Activated CD4-positive, alpha-beta memory T cell treated with anti-CD3 and anti-CD28 coated beads for 36 hours (primary cell): ENCODE data around the gene FGFRL1. TPM values are rescaled to one million over a fixed set of nuclear protein-coding genes. Genes with fewer than 3 reads are reported as not detected.
"Not testable (repeated sequence)": the region's sequence is repeated elsewhere in the genome, so short reads cannot be mapped to it uniquely, and the experiment has no call there.

Experiments
- CTCF ChIA-PET: fragments of 350-600 bp; sonication (Branson Sonifier 250); formaldehyde crosslinking; loops from one replicate; lab custom pipeline; 2021; ENCODE audit warnings: antibody characterized with exemption, inconsistent platforms; lab: Charles Lee
- POLR2A ChIA-PET: fragments of 350-600 bp; sonication (Branson Sonifier 250); formaldehyde crosslinking; loops from one replicate; lab custom pipeline; 2021; ENCODE audit warnings: antibody characterized with exemption; lab: Charles Lee
- DNase-seq: peaks from one replicate; pipeline ENCODE4 v3.0.0-alpha.2; 2020
- H3K27ac Mint-ChIP-seq: one replicate; pipeline ENCODE4 v1.8.0; 2021; ENCODE audit warnings: mixed read lengths
- H3K27me3 Mint-ChIP-seq: one replicate; pipeline ENCODE4 v1.8.0; 2021; ENCODE audit warnings: mixed read lengths
- H3K36me3 Mint-ChIP-seq: one replicate; pipeline ENCODE4 v1.8.0; 2021; ENCODE audit warnings: mixed read lengths
- H3K4me1 Mint-ChIP-seq: one replicate; pipeline ENCODE4 v1.8.0; 2021; ENCODE audit warnings: low read depth, mixed read lengths
- H3K4me3 Mint-ChIP-seq: one replicate; pipeline ENCODE4 v1.8.0; 2021; ENCODE audit warnings: mild to moderate bottlenecking, mixed read lengths
- H3K9me3 Mint-ChIP-seq: one replicate; pipeline ENCODE4 v1.8.0; 2021; ENCODE audit warnings: mixed read lengths
- intact Hi-C: fragments of 100-400 bp; cut with micrococcal nuclease; formaldehyde crosslinking; loops from one replicate; pipeline ENCODE4 v1.15.1; 2023
- total RNA-seq, 2 experiments: library from RNA; stranded (reverse); gene quantifications; one replicate each; pipeline ENCODE4 v1.2.3, GENCODE V29; 2021

Gene FGFRL1
- total RNA-seq, 2 experiments from 2014 or later: 12.2 to 15.1 TPM

GRCh38 chr4:1045193-1045594, 33.8 kb downstream of the FGFRL1 start:
- intact Hi-C loops: no loop called here
- no peaks in the 10 kb centered on the region for H3K9me3 Mint-ChIP-seq
- H3K4me3 Mint-ChIP-seq: no peak overlapping the region
- no peak overlapping the region for H3K27ac Mint-ChIP-seq
- peaks cover 31% of the 10 kb centered on the region for H3K27me3 Mint-ChIP-seq
- DNase-seq: no peak
- no peaks in the 10 kb centered on the region for H3K36me3 Mint-ChIP-seq
- H3K4me1 Mint-ChIP-seq: peaks cover 5% of the 10 kb centered on the region
- POLR2A ChIA-PET: no interaction called here
- CTCF ChIA-PET: no interaction called here

GRCh38 chr4:1045595-1046201, 34.3 kb downstream of the FGFRL1 start:
- peaks cover 31% of the 10 kb centered on the region for H3K27me3 Mint-ChIP-seq
- intact Hi-C loops: no loop called here
- peaks cover 5% of the 10 kb centered on the region for H3K4me1 Mint-ChIP-seq
- H3K4me3 Mint-ChIP-seq: no peak overlapping the region
- no peak for DNase-seq
- no peaks in the 10 kb centered on the region for H3K9me3 Mint-ChIP-seq
- ChIA-PET POLR2A (no interaction called here), CTCF (no interaction called here)
- no peak overlapping the region for H3K27ac Mint-ChIP-seq
- no peaks in the 10 kb centered on the region for H3K36me3 Mint-ChIP-seq

GRCh38 chr4:1046581-1047011, 35.2 kb downstream of the FGFRL1 start:
- H3K27ac Mint-ChIP-seq, DNase-seq, H3K4me3 Mint-ChIP-seq, H3K36me3 Mint-ChIP-seq, POLR2A ChIA-PET, H3K4me1 Mint-ChIP-seq, CTCF ChIA-PET, H3K9me3 Mint-ChIP-seq, intact Hi-C loops: not testable (repeated sequence)
- peaks cover 31% of the 10 kb centered on the region for H3K27me3 Mint-ChIP-seq

GRCh38 chr4:1047106-1047975, 35.9 kb downstream of the FGFRL1 start:
- ChIA-PET POLR2A (no interaction called here), CTCF (no interaction called here)
- peaks cover 5% of the 10 kb centered on the region for H3K4me1 Mint-ChIP-seq
- no peaks in the 10 kb centered on the region for H3K36me3 Mint-ChIP-seq
- H3K27ac Mint-ChIP-seq: no peak overlapping the region
- no peaks in the 10 kb centered on the region for H3K9me3 Mint-ChIP-seq
- no peak overlapping the region for H3K4me3 Mint-ChIP-seq
- DNase-seq: no peak
- intact Hi-C loops: no loop called here
- H3K27me3 Mint-ChIP-seq: peaks cover 31% of the 10 kb centered on the region

- Mint-ChIP-seq H3K27ac (no peak overlapping the region), H3K27me3 (peaks cover 31% of the 10 kb centered on the region), H3K9me3 (no peaks in the 10 kb centered on the region), H3K36me3 (no peaks in the 10 kb centered on the region), H3K4me3 (no peak overlapping the region), H3K4me1 (peaks cover 5% of the 10 kb centered on the region)
- intact Hi-C loops: no loop called here
- no peak for DNase-seq
- ChIA-PET POLR2A (no interaction called here), CTCF (no interaction called here)
Measured at GRCh38 chr4:1047976-1048772, 36.7 kb downstream of the FGFRL1 start.

GRCh38 chr4:1048773-1049590, 37.6 kb downstream of the FGFRL1 start:
- POLR2A ChIA-PET: no interaction called here
- no peak overlapping the region for H3K4me3 Mint-ChIP-seq
- peak; percentile 61 for DNase-seq
- no peaks in the 10 kb centered on the region for H3K9me3 Mint-ChIP-seq
- H3K27ac Mint-ChIP-seq: no peak overlapping the region
- H3K27me3 Mint-ChIP-seq: peaks cover 33% of the 10 kb centered on the region
- CTCF ChIA-PET: no interaction called here
- peaks cover 5% of the 10 kb centered on the region for H3K4me1 Mint-ChIP-seq
- intact Hi-C loops: no loop called here
- no peaks in the 10 kb centered on the region for H3K36me3 Mint-ChIP-seq

- Mint-ChIP-seq H3K4me1 (peaks cover 5% of the 10 kb centered on the region), H3K27ac (no peak overlapping the region), H3K4me3 (no peak overlapping the region), H3K9me3 (no peaks in the 10 kb centered on the region), H3K27me3 (peaks cover 30% of the 10 kb centered on the region), H3K36me3 (no peaks in the 10 kb centered on the region)
- intact Hi-C loops: no loop called here
- ChIA-PET CTCF (no interaction called here), POLR2A (no interaction called here)
- DNase-seq: no peak
Measured at GRCh38 chr4:1049591-1049905, 38.1 kb downstream of the FGFRL1 start.

- ChIA-PET POLR2A (no interaction called here), CTCF (no interaction called here)
- H3K4me1 Mint-ChIP-seq: peaks cover 7% of the 10 kb centered on the region
- H3K27me3 Mint-ChIP-seq: peaks cover 25% of the 10 kb centered on the region
- H3K27ac Mint-ChIP-seq: no peak overlapping the region
- H3K36me3 Mint-ChIP-seq: no peaks in the 10 kb centered on the region
- H3K4me3 Mint-ChIP-seq: no peak overlapping the region
- no peak for DNase-seq
- intact Hi-C loops: no loop called here
- H3K9me3 Mint-ChIP-seq: no peaks in the 10 kb centered on the region
Measured at GRCh38 chr4:1050486-1051213, 39.2 kb downstream of the FGFRL1 start.

- Mint-ChIP-seq H3K27me3 (peaks cover 24% of the 10 kb centered on the region), H3K4me1 (peaks cover 15% of the 10 kb centered on the region), H3K36me3 (no peaks in the 10 kb centered on the region), H3K4me3 (no peak overlapping the region), H3K9me3 (no peaks in the 10 kb centered on the region), H3K27ac (no peak overlapping the region)
- ChIA-PET POLR2A (no interaction called here), CTCF (no interaction called here)
- DNase-seq: no peak
- intact Hi-C loops: no loop called here
Measured at GRCh38 chr4:1051472-1051871, 40.0 kb downstream of the FGFRL1 start.

GRCh38 chr4:1052231-1052671, 40.8 kb downstream of the FGFRL1 start:
- Mint-ChIP-seq H3K9me3 (no peaks in the 10 kb centered on the region), H3K4me1 (peaks cover 13% of the 10 kb centered on the region), H3K27ac (no peak overlapping the region), H3K4me3 (no peak overlapping the region), H3K36me3 (no peaks in the 10 kb centered on the region), H3K27me3 (peaks cover 19% of the 10 kb centered on the region)
- CTCF ChIA-PET: no interaction called here
- POLR2A ChIA-PET: no interaction called here
- DNase-seq: no peak
- intact Hi-C loops: no loop called here

- no peak overlapping the region for H3K27ac Mint-ChIP-seq
- CTCF ChIA-PET: interaction anchor here (0.6 kb wide), 2 partner anchors 22 to 512 kb away, joined by 3 to 5 read pairs; no protein-coding TSS in a partner anchor
- H3K36me3 Mint-ChIP-seq: no peaks in the 10 kb centered on the region
- DNase-seq: no peak
- H3K9me3 Mint-ChIP-seq: no peaks in the 10 kb centered on the region
- no peak overlapping the region for H3K4me3 Mint-ChIP-seq
- peaks cover 11% of the 10 kb centered on the region for H3K27me3 Mint-ChIP-seq
- peaks cover 13% of the 10 kb centered on the region for H3K4me1 Mint-ChIP-seq
- POLR2A ChIA-PET: no interaction called here
- intact Hi-C loops: no loop called here
Measured at GRCh38 chr4:1053080-1053661, 41.7 kb downstream of the FGFRL1 start.
